AG09309 (cell line): ENCODE measurements around the gene SLC1A3.
"Not testable (repeated sequence)": the region's sequence is repeated elsewhere in the genome, so short reads cannot be mapped to it uniquely, and the experiment has no call there.

ENCODE experiments used
- DNase-seq: peaks from one replicate; pipeline ENCODE4 v3.0.0-alpha.2; 2010; ENCODE audit warnings: low read depth
- H3K4me3 ChIP-seq: 2 replicates; pipeline ENCODE4 v1.5.1; 2011; ENCODE audit warnings: mild to moderate bottlenecking, low read depth, low read length, moderate library complexity; ENCODE audit not compliant: control insufficient read depth
- CTCF ChIP-seq: IDR thresholded peaks from 2 replicates; pipeline ENCODE4 v1.5.1; 2011; ENCODE audit warnings: mild to moderate bottlenecking, low read depth, low read length, inconsistent platforms; ENCODE audit not compliant: insufficient read depth, control insufficient read depth; ENCODE audit errors: missing control alignments

The SLC1A3 gene

GRCh38 chr5:36587354-36587753 lies 19.1 kb upstream of the SLC1A3 start:
- TF ChIP-seq CTCF = no peak
- H3K4me3 ChIP-seq = no peak overlapping the region
- DNase-seq = no peak

GRCh38 chr5:36589735-36590134 lies 16.7 kb upstream of the SLC1A3 start:
- not testable (repeated sequence) for DNase-seq, H3K4me3 ChIP-seq

- TF ChIP-seq CTCF = no peak
- DNase-seq = no peak
- no peak overlapping the region for H3K4me3 ChIP-seq
Observed at GRCh38 chr5:36590513-36591286, 15.7 kb upstream of the SLC1A3 start.

GRCh38 chr5:36593867-36594266 lies 12.5 kb upstream of the SLC1A3 start:
- DNase-seq = no peak
- H3K4me3 ChIP-seq = no peak overlapping the region
- no peak for TF ChIP-seq CTCF

- no peak for TF ChIP-seq CTCF
- H3K4me3 ChIP-seq = no peak overlapping the region
- no peak for DNase-seq
Observed at GRCh38 chr5:36596247-36596646, 10.2 kb upstream of the SLC1A3 start.

- no peak for DNase-seq
- H3K4me3 ChIP-seq = no peak overlapping the region
- TF ChIP-seq CTCF = no peak
Observed at GRCh38 chr5:36596756-36597155, 9.7 kb upstream of the SLC1A3 start.

- TF ChIP-seq CTCF = no peak
- H3K4me3 ChIP-seq = no peak overlapping the region
- DNase-seq = no peak
Observed at GRCh38 chr5:36598045-36598444, 8.4 kb upstream of the SLC1A3 start.
